Colon (tissue), 2 donors: Measurements from ENCODE around the gene KLF9.

ENCODE experiments used
- FAIRE-seq: peaks from 2 replicates; lab custom pipeline; 2012; peaks lifted over from hg19 to GRCh38; lab: Jason Lieb, UNC
- donor health status: control.
- donor health status: control.

The KLF9 gene

DNA sequence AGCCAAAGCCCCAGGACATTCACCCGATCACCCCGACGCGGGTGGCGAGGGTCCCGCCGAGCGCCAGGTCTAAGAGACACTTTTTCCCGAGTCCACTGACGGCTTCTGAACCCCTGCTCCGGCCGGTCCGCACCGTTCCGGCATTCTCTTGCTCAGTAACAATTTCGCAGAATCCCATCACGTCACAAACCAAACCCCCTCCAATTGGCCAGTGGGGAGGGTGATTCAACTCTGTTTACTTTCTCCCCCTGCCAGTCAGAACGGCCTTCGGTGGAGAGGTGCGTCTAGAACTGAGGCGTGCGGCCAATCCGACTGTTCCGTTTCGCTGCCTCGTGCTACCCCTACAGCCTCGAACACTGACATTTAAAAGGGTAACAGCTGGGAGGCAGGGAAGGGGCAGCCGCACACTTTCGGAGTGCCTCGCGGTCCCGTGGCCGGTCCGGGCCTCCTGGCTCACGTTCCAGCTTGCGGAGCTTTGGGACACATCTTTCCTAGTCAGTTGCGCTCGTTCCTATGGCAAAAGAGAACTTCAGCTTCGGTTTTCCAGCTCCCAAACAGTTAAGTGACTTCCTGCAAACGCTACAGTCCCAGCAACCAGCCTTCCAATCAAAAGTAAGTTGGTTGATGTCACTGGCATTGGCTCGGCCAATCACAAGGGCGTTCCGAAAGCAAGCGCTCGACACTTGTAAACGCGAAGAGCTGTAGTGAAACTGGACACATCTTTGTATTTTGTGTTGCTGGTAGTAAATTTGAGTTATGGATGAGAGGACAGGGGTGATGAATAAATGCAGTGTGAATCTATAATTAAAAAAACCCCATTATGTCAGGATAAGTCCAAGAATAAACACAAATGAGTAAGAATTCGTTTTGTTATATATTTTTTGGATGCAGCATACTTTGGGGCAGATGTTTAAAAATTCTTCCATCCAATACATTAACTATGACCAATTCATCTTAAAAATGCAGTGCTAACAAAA lies at the start of gene KLF9:
Gene KLF9, minus strand, starts transcription at position 859 of the 977 bp plus-strand sequence. CDS start 1,294 bp downstream, outside the sequence.
- FAIRE-seq = no peak

DNA sequence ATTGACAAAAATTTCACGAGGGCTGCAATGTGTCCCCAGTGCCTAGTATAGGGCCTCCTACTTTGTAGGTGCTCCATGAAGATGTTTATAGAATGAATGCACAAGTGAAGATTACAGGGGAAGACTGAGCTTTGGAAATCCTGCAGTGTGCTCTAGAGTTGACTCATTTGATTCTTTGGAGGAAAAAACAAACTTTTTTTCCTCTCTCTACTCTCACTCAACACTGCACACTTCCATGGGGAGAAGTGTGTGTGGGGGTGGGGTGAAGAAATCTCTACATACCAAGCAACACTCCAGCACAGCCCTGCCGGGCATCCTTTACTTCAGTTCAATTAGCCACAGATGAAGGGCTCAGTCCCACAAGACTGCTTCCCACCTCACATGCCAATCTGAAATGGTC lies 49.4 kb upstream of the KLF9 start:
- FAIRE-seq = no peak

DNA sequence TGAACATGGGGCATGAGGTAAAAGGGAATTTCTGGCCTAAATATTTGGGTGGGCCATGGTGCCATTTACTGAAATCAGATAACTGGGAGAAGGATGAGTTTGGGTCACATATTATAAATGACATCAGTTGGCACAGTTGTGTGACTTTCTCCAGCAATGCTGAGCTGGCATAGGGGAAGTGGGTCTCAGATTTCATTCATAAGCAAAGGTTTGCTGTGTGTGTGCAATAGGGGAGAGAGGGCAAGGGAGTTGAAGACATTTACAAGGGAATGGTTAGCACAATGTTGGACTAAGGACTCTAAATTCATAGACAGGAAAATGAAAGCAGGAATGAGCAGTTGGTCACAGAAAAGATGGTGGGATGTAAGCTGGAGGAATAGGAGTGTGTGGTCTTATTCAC lies 47.8 kb upstream of the KLF9 start:
- no peak for FAIRE-seq

- no peak for FAIRE-seq
Observed at GRCh38 chr9:70457235-70457634, 42.8 kb upstream of the KLF9 start.

GRCh38 chr9:70455993-70456704 lies 41.7 kb upstream of the KLF9 start:
- no peak for FAIRE-seq

DNA sequence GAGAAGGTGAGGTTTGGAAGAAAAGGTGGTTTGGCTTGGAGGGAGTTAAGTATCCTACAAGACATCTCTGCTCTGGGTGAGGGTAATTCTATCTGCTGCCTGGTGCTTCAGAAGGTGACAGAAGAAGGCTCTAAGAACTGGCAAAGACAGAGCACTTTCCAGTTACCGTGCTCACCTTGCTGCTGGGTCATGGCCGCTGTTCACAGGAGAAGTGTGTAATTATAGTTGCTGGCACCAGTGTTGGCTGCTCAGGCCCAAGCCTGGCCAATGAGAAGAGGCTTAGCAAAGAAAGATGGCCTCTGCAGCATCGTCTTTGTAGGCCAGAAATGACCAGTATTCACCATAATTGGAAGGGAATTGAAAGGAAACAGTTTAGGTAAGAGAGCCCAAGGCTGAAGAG lies 37.9 kb upstream of the KLF9 start:
- no peak for FAIRE-seq

- FAIRE-seq = no peak
Observed at GRCh38 chr9:70451765-70452164, 37.3 kb upstream of the KLF9 start.

DNA sequence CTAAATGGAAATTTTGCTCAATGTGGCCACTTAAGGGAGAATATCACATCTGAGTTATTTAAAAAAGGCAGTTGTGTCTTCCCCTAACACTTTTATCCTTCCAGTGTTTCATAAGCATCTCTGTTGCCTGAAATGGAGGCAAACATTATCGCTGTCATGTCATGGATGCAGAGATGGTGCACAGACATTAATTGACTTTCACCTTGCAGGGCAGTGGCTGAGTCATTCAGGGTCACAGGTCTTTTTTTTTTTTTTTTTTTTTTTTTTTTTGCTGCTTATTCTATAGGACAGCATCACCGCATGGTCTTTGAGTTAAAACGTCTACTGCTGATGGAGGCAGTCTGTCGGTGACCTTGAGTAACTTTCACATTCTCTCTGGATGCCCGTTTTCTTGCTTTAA lies 36.3 kb upstream of the KLF9 start:
- no peak for FAIRE-seq

GRCh38 chr9:70449461-70449860 lies 35.0 kb upstream of the KLF9 start:
- no peak for FAIRE-seq

GRCh38 chr9:70448919-70449318 lies 34.5 kb upstream of the KLF9 start:
- FAIRE-seq = no peak

DNA sequence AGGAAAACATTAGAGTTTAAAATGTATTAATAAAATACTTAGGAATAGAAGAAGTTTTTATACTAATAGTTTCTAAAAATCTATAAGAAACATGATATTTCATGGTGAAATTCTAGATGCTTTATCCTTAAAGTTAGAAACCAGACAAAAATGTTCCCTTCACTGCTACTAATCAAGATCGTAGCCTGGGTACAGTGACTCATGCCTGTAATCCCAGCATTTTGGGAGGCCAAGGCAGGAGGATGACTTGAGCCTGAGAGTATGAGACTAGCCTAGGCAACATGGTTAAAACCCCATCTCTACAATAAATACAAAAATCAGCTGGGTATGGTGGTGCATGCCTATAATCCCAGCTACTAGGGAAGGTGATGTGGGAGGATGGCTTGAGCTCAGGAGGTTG lies 30.4 kb upstream of the KLF9 start:
- FAIRE-seq = no peak

DNA sequence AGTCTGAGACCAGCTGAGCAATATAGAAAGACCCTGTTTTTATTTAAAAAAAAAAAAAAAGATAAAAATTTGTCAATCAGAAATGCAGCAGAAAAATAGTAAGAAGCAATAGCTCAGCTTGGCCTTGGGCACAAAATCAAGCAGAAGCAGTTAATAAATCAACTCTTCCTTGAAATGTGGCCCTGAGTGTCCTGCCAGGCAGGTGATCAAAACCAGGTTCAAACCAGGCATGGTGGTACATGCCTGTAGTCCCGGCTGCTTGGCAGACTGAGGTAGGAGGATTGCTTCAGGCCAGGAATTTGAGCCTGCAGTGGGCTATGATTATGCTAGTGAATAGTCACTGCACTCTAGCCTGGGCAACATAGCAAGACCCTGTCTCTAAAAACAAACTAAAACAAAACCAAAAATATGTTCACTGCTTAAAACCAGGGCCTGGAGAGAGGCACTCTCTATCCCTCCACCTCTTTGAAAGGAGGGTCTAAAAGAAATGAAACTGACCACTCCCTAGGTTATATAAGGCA lies 27.9 kb upstream of the KLF9 start:
- no peak for FAIRE-seq

GRCh38 chr9:70441622-70442021 lies 27.2 kb upstream of the KLF9 start:
- no peak for FAIRE-seq

DNA sequence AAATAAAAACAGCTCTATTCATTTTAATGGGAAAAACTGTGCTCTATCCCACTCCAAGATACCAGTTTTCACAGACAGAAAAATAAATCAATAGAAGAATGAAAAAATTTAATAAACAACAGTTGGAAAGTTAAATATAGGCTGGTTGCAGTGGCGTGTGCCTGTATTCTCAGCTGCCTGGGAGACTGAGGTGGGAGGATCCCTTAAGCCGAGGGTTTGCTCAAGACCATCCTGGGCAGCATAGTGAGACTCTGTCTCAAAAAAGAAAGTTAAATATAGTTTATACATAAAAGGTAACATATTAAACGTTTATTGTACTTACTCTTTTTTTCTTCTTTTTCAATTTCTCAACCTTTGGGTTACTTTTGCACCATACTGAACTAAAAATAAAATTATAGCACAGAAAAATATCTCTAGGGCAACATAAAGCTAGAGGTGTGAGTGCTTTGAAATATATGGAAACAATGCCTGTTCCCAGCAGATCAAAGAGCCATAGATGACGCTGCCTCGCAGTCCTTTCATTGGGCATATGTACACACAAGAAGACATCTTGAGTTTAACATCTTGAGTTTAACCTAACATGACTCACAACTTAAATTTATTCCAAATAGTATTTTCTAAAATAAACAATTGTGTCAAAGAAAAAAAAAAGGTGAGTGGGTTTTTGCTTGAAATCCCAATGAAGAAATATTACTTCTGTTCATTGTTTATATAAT lies 25.7 kb upstream of the KLF9 start:
- no peak for FAIRE-seq

DNA sequence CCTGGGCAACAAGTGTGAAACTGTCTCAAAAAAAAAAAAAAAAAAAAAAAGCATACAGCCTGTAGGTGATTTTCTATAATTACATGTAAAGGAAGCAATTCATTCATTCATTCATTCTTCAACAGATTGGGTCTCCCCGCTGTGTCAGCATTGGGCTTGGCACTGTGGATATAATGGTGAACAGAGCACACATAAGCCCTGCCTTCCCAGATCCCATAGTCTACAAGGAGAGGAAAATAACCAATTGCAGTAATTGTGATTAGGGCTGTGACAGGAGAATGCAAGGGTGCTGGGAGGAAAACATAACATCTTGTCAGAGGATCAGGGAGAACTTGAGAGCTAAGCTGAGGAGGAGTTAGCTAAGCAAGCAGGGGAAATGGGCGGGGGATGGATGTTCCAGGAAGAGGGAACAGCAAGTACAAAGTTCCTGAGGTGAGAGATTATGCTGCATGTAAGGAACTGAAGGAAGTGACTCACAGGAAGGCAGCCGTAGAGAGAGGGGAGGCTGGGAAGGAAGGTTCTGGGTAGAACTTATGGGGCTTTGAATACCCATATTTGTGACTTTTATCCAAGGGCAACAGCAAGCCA lies 24.0 kb upstream of the KLF9 start:
- FAIRE-seq = no peak

- no peak for FAIRE-seq
Observed at GRCh38 chr9:70435948-70436347, 21.5 kb upstream of the KLF9 start.

GRCh38 chr9:70429899-70430298 lies 15.4 kb upstream of the KLF9 start:
- FAIRE-seq = no peak

DNA sequence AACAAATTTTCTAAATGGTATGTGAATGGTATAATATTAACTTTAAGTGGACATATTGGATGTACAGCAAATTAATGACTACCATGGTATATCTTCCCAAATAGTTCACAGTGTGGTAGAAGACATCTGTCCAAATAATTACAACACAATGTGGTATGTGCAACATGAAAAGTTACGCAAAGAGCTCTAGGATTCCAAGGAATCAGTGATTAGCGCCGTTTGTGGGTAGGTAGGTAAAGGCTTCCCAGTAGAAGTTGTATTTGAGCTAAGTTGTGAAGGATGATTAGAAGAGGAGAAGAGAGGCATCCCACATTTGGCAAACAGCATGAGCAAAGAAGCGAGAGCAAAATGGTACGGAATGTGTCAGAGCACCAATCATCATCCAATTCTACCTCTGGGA lies 14.3 kb upstream of the KLF9 start:
- FAIRE-seq = no peak

DNA sequence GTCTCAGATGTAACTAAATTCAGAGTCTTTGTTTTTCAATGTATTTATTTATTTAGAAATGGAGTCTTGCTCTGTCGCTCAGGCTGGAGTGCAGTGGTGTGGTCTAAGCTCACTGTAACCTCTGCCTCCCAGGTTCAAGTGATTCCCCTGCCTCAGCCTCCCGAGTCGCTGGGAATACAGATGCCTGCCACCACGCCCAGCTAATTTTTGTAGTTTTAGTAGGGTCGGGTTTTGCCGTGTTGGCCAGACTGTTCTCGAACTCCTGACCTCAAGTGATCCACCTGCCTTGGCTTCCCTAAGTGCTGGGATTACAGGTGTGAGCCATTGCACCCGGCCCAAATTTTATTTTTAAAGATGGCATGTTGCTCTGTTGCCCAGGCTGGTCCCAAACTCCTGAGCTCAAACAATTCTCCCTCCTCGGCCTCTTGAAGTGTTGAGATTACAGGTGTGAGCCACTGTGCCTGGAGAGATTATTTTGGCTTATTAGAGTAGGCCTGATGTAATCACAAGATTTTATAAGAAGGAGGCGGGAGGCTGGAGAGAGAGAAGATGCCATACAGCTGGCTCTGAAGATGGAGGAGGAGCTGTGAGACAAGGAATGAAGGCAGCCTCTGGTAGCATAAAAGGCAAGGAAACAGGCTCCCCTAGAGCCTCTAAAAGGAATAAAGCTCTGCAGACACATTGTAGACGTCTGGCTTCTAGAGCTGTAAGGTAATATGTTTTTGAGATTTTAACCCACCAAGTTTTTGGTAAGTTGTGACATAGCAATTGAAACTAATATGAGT lies 12.9 kb upstream of the KLF9 start:
- FAIRE-seq = no peak

DNA sequence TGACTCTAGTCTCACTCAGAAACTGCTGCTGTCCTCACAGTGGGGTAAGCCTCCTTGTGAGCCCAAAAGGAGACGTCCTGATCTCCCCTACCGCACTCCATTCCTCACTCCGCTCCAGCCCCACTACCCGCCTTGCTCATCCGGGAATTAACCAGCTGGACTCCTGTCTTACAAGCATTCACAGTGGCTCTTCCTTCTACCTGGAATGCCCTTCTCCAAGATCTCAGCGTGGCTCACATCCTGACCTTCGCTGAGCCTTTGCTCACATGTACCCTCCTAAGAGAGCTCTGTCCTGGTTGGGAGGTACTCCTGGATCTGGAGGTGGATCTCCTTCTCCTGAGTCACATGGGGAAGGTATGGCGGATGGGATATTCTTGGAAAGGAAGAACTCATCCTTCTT lies 10.7 kb upstream of the KLF9 start:
- no peak for FAIRE-seq

DNA sequence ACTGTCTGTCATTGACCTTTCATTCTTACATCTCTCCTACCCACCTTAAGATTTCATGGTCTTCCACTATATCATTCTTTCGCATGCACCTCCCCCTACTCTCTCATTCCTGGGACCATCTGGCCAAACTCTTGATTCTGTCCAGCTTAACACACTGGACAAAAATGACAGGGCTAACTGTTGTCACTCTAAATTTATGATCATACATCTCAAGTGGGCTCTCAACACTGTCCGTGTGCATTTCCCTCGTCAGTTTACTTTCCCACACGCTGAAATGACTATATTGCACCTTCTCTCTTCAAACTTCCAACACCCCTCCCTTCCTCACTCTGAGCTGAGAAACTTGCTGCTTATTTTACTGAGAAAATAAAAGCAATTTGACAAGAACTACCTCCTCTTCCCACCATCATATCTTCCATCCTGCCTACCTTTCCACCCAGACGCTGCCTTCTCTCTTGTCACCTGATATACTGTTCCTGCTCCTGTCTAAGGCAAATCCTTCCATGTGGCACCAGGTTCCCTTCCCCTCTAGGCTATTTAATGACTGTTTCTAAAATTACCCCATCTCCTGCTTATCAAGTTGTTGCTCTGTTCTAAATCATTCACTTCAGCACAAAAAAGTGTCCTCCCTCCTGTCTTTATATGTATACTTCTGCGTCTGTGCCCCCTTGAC lies 8.1 kb upstream of the KLF9 start:
- no peak for FAIRE-seq
